ENCODE measurements around the gene TXNL1.
A peak's percentile ranks its signal among the peaks of the same experiment; 100 is the strongest.

The TXNL1 gene

DNA sequence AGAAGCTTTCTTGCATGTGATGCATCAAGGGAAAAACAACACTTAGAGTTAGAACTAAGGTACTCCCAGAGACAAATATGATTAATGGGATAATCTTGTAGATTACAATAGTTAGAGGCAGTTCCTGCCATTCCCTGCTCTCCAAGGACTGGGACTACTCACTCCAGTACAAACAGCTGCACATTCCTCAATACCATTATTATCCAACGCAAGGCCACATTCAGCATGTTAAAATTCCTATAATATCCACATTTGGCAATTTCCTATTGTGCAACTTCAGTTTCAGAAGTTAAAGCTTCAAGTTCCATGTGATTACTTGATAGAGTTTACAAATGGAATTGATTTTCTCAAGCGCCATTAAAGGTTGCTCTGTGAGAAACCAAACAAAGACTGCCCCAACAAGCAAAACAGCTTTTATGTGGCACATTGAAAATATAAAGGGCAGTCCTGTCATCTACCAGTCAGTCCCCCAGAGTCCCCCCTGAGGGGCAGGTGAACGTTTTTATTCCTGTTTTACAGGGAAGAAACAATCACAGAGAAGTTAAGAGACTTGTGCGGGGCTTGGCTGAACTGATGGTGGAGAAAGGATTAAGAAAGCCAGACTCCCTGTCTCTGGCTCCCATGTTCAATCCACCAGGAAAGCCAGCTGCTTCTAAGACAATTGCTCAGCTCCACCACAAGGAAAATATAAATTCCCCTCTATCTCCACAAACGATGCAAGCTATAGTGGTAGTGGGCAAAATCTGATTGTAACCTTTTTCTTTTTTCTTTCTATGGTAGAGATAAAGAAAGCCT is 72.6 kb downstream of the TXNL1 start:
- DNase-seq = peak; percentile 43

GRCh38 chr18:56565046-56565445 is 73.3 kb downstream of the TXNL1 start:
- DNase-seq = peak; percentile 16

GRCh38 chr18:56563568-56563967 is 74.8 kb downstream of the TXNL1 start:
- peak; percentile 40 for DNase-seq

DNA sequence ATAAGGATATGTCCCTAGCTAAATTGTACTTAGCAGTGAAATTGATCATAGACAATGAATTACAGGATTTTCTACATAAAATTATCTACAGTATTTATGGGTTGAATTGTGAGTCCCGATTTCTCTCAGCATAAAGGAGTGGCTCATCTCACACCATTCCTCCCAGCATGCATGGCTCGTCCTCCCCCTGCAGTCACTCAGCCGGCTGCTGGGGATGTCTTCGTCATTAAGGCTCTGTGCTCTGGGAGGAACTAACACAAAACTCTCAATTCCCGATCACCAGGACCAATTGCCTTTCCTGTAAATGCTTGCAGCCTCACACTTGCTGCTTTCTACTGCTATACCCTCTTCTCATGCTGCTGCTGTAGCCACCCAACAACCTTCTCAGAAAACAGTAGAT is 75.9 kb downstream of the TXNL1 start:
- no peak for DNase-seq

GRCh38 chr18:56560992-56561391 is 77.4 kb downstream of the TXNL1 start:
- DNase-seq = no peak

- DNase-seq = no peak
These were observed 79.3 kb downstream of the TXNL1 start for GRCh38 chr18:56559044-56559443.

DNA sequence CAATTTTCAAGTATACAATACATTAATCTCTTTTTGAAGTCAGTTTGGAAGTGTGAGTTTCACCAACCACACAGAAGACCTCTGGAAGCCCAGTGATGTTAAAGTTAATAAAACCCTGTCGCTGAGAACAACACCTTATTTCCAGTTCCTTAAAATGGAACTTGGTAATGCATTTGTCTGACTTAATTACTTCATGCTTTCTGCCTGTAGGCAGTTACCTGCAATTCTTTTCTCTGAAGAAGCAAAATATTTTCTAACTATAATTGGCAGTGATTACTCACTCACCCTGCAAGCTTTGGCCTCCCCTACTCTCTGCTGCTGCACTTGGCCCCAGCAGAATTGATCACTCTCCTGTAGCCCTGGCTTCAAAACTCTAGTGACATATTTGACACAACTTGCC is 81.5 kb downstream of the TXNL1 start:
- no peak for DNase-seq

DNA sequence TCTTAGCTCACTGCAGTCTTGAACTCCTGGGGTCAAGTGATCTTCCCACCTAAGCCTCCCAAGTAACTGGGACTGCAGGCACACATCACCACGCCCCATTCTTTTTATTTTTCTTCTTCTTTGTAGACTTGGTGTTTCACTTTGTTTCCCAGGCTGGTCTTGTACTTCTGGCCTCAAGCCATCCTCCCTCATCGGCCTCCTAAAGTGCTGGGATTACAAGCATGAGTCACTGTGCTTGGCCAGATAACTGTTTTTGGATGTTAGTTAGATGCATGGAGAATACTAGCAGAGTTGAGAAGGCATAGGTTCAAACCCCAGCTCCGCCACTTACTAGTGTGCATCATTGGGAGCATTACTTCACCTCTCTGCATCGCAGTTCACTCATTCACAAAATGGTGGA is 88.3 kb downstream of the TXNL1 start:
- DNase-seq = no peak

Measured in eye (tissue), 1 donor.